GM12878 (cell line): ENCODE data around the gene MAPKAPK2. TPM values are rescaled to one million over a fixed set of nuclear protein-coding genes. Genes with fewer than 3 reads are reported as not detected.

ENCODE experiments used
- CEBPB ChIP-seq, 2 experiments: fragments of 150-350 bp in 1 of 2; IDR thresholded peaks; 2 replicates each; pipeline ENCODE4 v1.6.1; 2012 to 2014; ENCODE audit warnings: low read depth in 2 of 2, low read length in 2 of 2, borderline replicate concordance in 1 of 2, inconsistent platforms in 1 of 2
- CHD2 ChIP-seq: IDR thresholded peaks from 2 replicates; pipeline ENCODE4 v1.6.1; 2011; ENCODE audit warnings: low read depth, low read length, improper control_type of control experiment, borderline replicate concordance
- GATAD2B ChIP-seq: fragments of 450-650 bp; conservative IDR thresholded peaks from 2 replicates; pipeline ENCODE4 v1.6.1; 2017; ENCODE audit warnings: low read depth, mild to moderate bottlenecking, moderate library complexity
- HDAC6 ChIP-seq: fragments of 200-600 bp; sonication (generic); IDR thresholded peaks from one replicate; pipeline ENCODE4 v1.8.0; 2017; ENCODE audit warnings: antibody characterized with exemption; ENCODE audit not compliant: unreplicated experiment
- IKZF1 ChIP-seq: fragments of 450-650 bp; conservative IDR thresholded peaks from 2 replicates; pipeline ENCODE4 v1.6.1; 2017; ENCODE audit warnings: antibody characterized with exemption, mild to moderate bottlenecking
- KLF5 ChIP-seq: fragments of 450-650 bp; IDR thresholded peaks from 2 replicates; pipeline ENCODE4 v1.6.1; 2014; ENCODE audit warnings: mild to moderate bottlenecking; ENCODE audit not compliant: partially characterized antibody
- LARP7 ChIP-seq: fragments of 450-650 bp; IDR thresholded peaks from 2 replicates; pipeline ENCODE4 v1.6.1; 2017; ENCODE audit warnings: mild to moderate bottlenecking
- MEF2A ChIP-seq: IDR thresholded peaks from 2 replicates; pipeline ENCODE4 v1.6.1; 2011; ENCODE audit warnings: low read depth, mild to moderate bottlenecking, low read length, moderate library complexity; ENCODE audit not compliant: insufficient read depth
- MTA2 ChIP-seq: fragments of 450-650 bp; IDR thresholded peaks from 2 replicates; pipeline ENCODE4 v1.6.1; 2016; ENCODE audit warnings: low read depth, mild to moderate bottlenecking, moderate library complexity
- NFXL1 ChIP-seq: fragments of 450-650 bp; IDR thresholded peaks from 2 replicates; pipeline ENCODE4 v1.6.1; 2017; ENCODE audit warnings: antibody characterized with exemption, mild to moderate bottlenecking, borderline replicate concordance
- NFYA ChIP-seq: IDR thresholded peaks from 2 replicates; pipeline ENCODE4 v1.6.1; 2011; ENCODE audit warnings: low read depth, mild to moderate bottlenecking, low read length, improper control_type of control experiment, borderline replicate concordance
- NR2C1 ChIP-seq: fragments of 450-650 bp; IDR thresholded peaks from 2 replicates; pipeline ENCODE4 v1.6.1; 2017; ENCODE audit warnings: antibody characterized with exemption, mild to moderate bottlenecking, moderate library complexity
- POLR2A ChIP-seq: IDR thresholded peaks from 2 replicates; pipeline ENCODE4 v1.6.1; 2011; ENCODE audit warnings: low read depth, mild to moderate bottlenecking, low read length
- RELA ChIP-seq: fragments of 450-650 bp; IDR thresholded peaks from 2 replicates; pipeline ENCODE4 v1.8.0; 2014; ENCODE audit warnings: borderline replicate concordance; ENCODE audit not compliant: partially characterized antibody
- SMAD5 ChIP-seq: IDR thresholded peaks from 2 replicates; pipeline ENCODE4 v1.6.1; 2016; ENCODE audit warnings: antibody characterized with exemption, low read depth
- SMC3 ChIP-seq: IDR thresholded peaks from 2 replicates; pipeline ENCODE4 v1.6.1; 2011; ENCODE audit warnings: low read length, improper control_type of control experiment, borderline replicate concordance
- SPI1 ChIP-seq: IDR thresholded peaks from 2 replicates; pipeline ENCODE4 v1.6.1; 2011; ENCODE audit warnings: low read depth, mild to moderate bottlenecking, low read length, moderate library complexity, borderline replicate concordance; ENCODE audit not compliant: insufficient read depth
- STAT3 ChIP-seq: IDR thresholded peaks from 2 replicates; pipeline ENCODE4 v1.6.1; 2011; ENCODE audit warnings: low read depth, low read length, improper control_type of control experiment
- ZBED1 ChIP-seq: IDR thresholded peaks from 2 replicates; pipeline ENCODE4 v1.6.1; 2016; ENCODE audit warnings: borderline replicate concordance
- ZNF207 ChIP-seq: fragments of 450-650 bp; IDR thresholded peaks from 2 replicates; pipeline ENCODE4 v1.6.1; 2014; ENCODE audit warnings: antibody characterized with exemption, mild to moderate bottlenecking, borderline replicate concordance
- ZNF24 ChIP-seq: fragments of 450-650 bp; IDR thresholded peaks from 2 replicates; pipeline ENCODE4 v1.6.1; 2017; ENCODE audit warnings: antibody characterized with exemption, mild to moderate bottlenecking
- ZNF687 ChIP-seq: fragments of 450-650 bp; IDR thresholded peaks from 2 replicates; pipeline ENCODE4 v1.6.1; 2017; ENCODE audit warnings: mild to moderate bottlenecking, moderate library complexity
- polyA plus RNA-seq, 11 experiments: library from polyadenylated mRNA; depleted of rRNA in 4 of 11; unstranded in 6 of 11; stranded (reverse) in 5 of 11; fragments of >200 nt; fragmentation: Nextera tagmentation in 4 of 11; fragmentation: Illumina TruSeq in 1 of 11; extraction: Ambion mirVana in 4 of 11; extraction: Trizol in 1 of 11; gene quantifications; 1 replicate in 1 of 11; 2 replicates in 10 of 11; pipeline versions ENCODE4 v1.2.1 to v1.2.3, GENCODE V29; 2011 to 2016; ENCODE audit warnings: inconsistent platforms in 2 of 11, missing spikeins in 2 of 11, low read depth in 1 of 11
- total RNA-seq, 4 experiments: library from RNA; depleted of rRNA in 3 of 4; stranded (reverse); fragments of >200 nt in 3 of 4; fragmentation: Illumina TruSeq in 1 of 4; extraction: Trizol in 1 of 4; gene quantifications; 2 replicates each; pipeline versions ENCODE4 v1.2.1 to v1.2.3, GENCODE V29; 2013 to 2021
- TF ChIP-seq, protein P1 (sequence below): fragments of 450-650 bp; IDR thresholded peaks from 2 replicates; pipeline ENCODE4 v1.6.1; 2017; ENCODE audit warnings: mild to moderate bottlenecking, moderate library complexity
- TF ChIP-seq, protein P2 (sequence below): IDR thresholded peaks from 2 replicates; pipeline ENCODE4 v1.6.1; 2011; ENCODE audit warnings: borderline replicate concordance, low read depth, mild to moderate bottlenecking, moderate library complexity, low read length; ENCODE audit not compliant: insufficient read depth, poor library complexity, severe bottlenecking

The MAPKAPK2 gene
- total and polyA plus RNA-seq, 10 of the 15 experiments (the other 5 are each of a cell fraction or from before 2014, with no cell fraction given) = 0.72 to 92.2 (median 49.3) TPM

DNA sequence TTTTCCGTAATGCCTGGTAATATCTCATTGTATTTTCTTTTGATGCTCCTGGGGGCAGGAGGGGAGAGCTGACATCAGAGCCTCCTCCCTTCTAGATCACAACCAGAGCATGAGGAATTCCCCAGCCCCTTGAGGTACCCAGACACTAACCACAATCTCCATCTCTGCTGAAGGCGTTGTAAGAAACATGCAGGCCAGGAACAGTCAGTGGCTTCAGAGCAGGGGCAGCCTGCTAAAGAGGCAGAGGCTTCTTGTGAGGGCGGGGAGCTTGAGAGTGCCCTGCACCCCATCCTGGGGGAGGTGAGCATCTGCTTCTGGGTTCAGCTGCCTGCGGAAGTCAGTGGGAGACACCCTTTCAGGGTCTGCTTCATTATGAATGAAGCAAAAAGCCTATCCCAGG is 19.0 kb downstream of the MAPKAPK2 start (continued):
- TF ChIP-seq KLF5 = no peak
- TF ChIP-seq ZNF207 = 0 out of 2 replicates have a peak, but pooled peaks have one; percentile 25
- TF ChIP-seq SPI1 = no peak
- TF ChIP-seq NFXL1 = no peak
- no peak for TF ChIP-seq STAT3
- no peak for TF ChIP-seq HDAC6
- TF ChIP-seq CHD2 = peak; percentile 64; the same call in 1 of the 2 replicates
- TF ChIP-seq MEF2A = no peak
- no peak for TF ChIP-seq GATAD2B
- TF ChIP-seq ZNF687 = no peak
- peak; percentile 59 for TF ChIP-seq IKZF1
- TF ChIP-seq CEBPB (IDR thresholded peaks at IDR 0.05; ENCODE audit: borderline replicate concordance in 1 of 2, low read depth in 2 of 2, low read length in 2 of 2) = no peak
- TF ChIP-seq SMAD5 = no peak
- TF ChIP-seq, protein P1, sequence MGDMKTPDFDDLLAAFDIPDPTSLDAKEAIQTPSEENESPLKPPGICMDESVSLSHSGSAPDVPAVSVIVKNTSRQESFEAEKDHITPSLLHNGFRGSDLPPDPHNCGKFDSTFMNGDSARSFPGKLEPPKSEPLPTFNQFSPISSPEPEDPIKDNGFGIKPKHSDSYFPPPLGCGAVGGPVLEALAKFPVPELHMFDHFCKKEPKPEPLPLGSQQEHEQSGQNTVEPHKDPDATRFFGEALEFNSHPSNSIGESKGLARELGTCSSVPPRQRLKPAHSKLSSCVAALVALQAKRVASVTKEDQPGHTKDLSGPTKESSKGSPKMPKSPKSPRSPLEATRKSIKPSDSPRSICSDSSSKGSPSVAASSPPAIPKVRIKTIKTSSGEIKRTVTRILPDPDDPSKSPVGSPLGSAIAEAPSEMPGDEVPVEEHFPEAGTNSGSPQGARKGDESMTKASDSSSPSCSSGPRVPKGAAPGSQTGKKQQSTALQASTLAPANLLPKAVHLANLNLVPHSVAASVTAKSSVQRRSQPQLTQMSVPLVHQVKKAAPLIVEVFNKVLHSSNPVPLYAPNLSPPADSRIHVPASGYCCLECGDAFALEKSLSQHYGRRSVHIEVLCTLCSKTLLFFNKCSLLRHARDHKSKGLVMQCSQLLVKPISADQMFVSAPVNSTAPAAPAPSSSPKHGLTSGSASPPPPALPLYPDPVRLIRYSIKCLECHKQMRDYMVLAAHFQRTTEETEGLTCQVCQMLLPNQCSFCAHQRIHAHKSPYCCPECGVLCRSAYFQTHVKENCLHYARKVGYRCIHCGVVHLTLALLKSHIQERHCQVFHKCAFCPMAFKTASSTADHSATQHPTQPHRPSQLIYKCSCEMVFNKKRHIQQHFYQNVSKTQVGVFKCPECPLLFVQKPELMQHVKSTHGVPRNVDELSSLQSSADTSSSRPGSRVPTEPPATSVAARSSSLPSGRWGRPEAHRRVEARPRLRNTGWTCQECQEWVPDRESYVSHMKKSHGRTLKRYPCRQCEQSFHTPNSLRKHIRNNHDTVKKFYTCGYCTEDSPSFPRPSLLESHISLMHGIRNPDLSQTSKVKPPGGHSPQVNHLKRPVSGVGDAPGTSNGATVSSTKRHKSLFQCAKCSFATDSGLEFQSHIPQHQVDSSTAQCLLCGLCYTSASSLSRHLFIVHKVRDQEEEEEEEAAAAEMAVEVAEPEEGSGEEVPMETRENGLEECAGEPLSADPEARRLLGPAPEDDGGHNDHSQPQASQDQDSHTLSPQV = no peak
- peak; percentile 10; the same call in 1 of the 2 replicates for TF ChIP-seq SMC3
- 0 out of 2 replicates have a peak, but pooled peaks have one; percentile 27 for TF ChIP-seq POLR2A
- TF ChIP-seq MTA2 = no peak
- TF ChIP-seq, protein P2, sequence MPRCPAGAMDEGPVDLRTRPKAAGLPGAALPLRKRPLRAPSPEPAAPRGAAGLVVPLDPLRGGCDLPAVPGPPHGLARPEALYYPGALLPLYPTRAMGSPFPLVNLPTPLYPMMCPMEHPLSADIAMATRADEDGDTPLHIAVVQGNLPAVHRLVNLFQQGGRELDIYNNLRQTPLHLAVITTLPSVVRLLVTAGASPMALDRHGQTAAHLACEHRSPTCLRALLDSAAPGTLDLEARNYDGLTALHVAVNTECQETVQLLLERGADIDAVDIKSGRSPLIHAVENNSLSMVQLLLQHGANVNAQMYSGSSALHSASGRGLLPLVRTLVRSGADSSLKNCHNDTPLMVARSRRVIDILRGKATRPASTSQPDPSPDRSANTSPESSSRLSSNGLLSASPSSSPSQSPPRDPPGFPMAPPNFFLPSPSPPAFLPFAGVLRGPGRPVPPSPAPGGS = no peak
- no peak for TF ChIP-seq ZNF24
- peak; percentile 67 for TF ChIP-seq RELA
- TF ChIP-seq NR2C1 = no peak
- TF ChIP-seq LARP7 = no peak
- no peak for TF ChIP-seq NFYA
- TF ChIP-seq ZBED1 = no peak
